ENCODE measurements around the gene IGFL3. TPM values are rescaled to one million over a fixed set of nuclear protein-coding genes. Genes with fewer than 3 reads are reported as not detected.

IGFL3 gene
- total and polyA plus RNA-seq, 9 of the 15 experiments (the other 6 are each of a cell fraction or from before 2014, with no cell fraction given): not detected

DNA sequence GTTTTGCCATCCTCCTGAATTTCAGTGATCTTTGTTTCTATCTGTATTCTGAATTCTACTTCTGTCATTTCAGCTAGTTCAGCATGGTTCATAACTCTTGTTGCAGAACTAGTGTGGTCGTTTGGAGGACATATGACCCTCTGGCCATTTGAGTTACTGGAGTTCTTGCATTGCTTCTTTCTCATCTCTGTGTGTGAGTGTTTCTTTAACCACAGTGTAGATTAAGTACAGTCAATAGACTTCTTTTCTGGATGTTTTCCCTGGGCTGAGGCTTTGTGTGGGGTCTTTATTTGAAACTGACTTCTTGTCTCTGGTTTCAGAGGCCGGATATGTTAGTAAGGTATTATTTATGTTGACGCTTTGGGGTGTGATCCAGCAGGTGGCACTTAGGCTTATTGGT is 38.2 kb upstream of the IGFL3 start:
- CTCF ChIA-PET (ENCODE audit: low intra/inter-chr PET ratio): no interaction called here
- no TSS peak for BruUV-seq (replicated peaks)

More for the DNA sequence above, 38.2 kb upstream of the IGFL3 start:
- H4K20me1 ChIP-seq (replicated peaks; ENCODE audit: control insufficient read depth, insufficient read depth, low read length): no peaks in the 10 kb centered on the region
- FAIRE-seq (no peak), ATAC-seq (no peak), DNase-seq (ENCODE audit: extremely low read depth in 1 of 4, low spot score in 3 of 4) (no peak)
- no peak overlapping the region for H3K27ac ChIP-seq (ENCODE audit: extremely low read depth, low read depth, low read length)
- H3K36me3 ChIP-seq (ENCODE audit: control insufficient read depth, insufficient read depth, low read length): no peaks in the 10 kb centered on the region
- H3K9me3 ChIP-seq (replicated peaks; ENCODE audit: control insufficient read depth, insufficient read depth, low read depth, low read length): no peaks in the 10 kb centered on the region
- H3K4me1 ChIP-seq (replicated peaks in 1 of 2; ENCODE audit: control insufficient read depth in 2 of 2, insufficient read depth in 2 of 2, low read length in 2 of 2): no peaks in the 10 kb centered on the region; a peak in 2 of 5 replicates
- 8% methylated on average over 3 of the region's 3 CpGs for WGBS (ENCODE audit: insufficient coverage, low coverage, missing lambda C conversion rate)
- intact Hi-C loops (cut with micrococcal nuclease) (no loop called here), in situ Hi-C loops (cut with MboI) (no loop called here)
- H2AFZ ChIP-seq (ENCODE audit: low read depth, low read length): no peak overlapping the region
- H3K4me3 ChIP-seq: no peak overlapping the region
- H3K4me2 ChIP-seq (ENCODE audit: insufficient read depth, low read length): no peak overlapping the region
- H3K27me3 ChIP-seq (ENCODE audit: control insufficient read depth in 2 of 2, insufficient read depth in 2 of 2, low read length in 2 of 2): peaks cover 0 to 15% of the 10 kb centered on the region in 2 experiments; a peak in 3 of 5 replicates
- POLR2A ChIA-PET: no interaction called here
- TF ChIP-seq ZNF778 (CRISPR knock-in tag; IDR thresholded peaks at IDR 0.05): no peak
- TF ChIP-seq DDX20 (tag; IDR thresholded peaks at IDR 0.05; ENCODE audit: low read depth): no peak
- no peak for TF ChIP-seq TAF15 (IDR thresholded peaks at IDR 0.05; ENCODE audit: low read depth, low read length)
- TF ChIP-seq HOMEZ (CRISPR knock-in tag; IDR thresholded peaks at IDR 0.05): no peak
- no peak for TF ChIP-seq NR0B1 (IDR thresholded peaks at IDR 0.05; ENCODE audit: partially characterized antibody)
- TF ChIP-seq MBD1 (CRISPR knock-in tag; IDR thresholded peaks at IDR 0.05): no peak
- no peak for TF ChIP-seq RERE (CRISPR knock-in tag; IDR thresholded peaks at IDR 0.05; ENCODE audit: borderline replicate concordance)
- TF ChIP-seq, protein P1, sequence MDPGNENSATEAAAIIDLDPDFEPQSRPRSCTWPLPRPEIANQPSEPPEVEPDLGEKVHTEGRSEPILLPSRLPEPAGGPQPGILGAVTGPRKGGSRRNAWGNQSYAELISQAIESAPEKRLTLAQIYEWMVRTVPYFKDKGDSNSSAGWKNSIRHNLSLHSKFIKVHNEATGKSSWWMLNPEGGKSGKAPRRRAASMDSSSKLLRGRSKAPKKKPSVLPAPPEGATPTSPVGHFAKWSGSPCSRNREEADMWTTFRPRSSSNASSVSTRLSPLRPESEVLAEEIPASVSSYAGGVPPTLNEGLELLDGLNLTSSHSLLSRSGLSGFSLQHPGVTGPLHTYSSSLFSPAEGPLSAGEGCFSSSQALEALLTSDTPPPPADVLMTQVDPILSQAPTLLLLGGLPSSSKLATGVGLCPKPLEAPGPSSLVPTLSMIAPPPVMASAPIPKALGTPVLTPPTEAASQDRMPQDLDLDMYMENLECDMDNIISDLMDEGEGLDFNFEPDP (CRISPR knock-in tag; IDR thresholded peaks at IDR 0.05): no peak
- no peak for TF ChIP-seq SMARCA5 (IDR thresholded peaks at IDR 0.05)
- no peak for TF ChIP-seq ZNF282 (CRISPR knock-in tag; IDR thresholded peaks at IDR 0.05)
- H3K9ac ChIP-seq (ENCODE audit: insufficient read depth in 1 of 2, low read depth in 2 of 2, low read length in 2 of 2): no peak overlapping the region
- H3K79me2 ChIP-seq (ENCODE audit: control insufficient read depth, insufficient read depth, low read length): no peaks in the 10 kb centered on the region
- H3K9me1 ChIP-seq (ENCODE audit: control insufficient read depth, insufficient read depth, low read length): no peaks in the 10 kb centered on the region

All from K562 (cell line).